ENCODE results near the gene PODXL.

GRCh38 chr7:131586259-131586658, 29.8 kb upstream of the PODXL start:
- no peak for TF ChIP-seq CTCF (IDR thresholded peaks at IDR 0.05)
- no peak for TF ChIP-seq POLR2A (IDR thresholded peaks at IDR 0.05)

Measured in heart left ventricle (tissue), 13 donors.